Measurements from ENCODE around the gene TMEM184A. TPM values are rescaled to one million over a fixed set of nuclear protein-coding genes. Genes with fewer than 3 reads are reported as not detected.

The TMEM184A gene
- total and polyA plus RNA-seq, 2 of the 13 experiments (the other 11 are each of a cell fraction or from before 2014, with no cell fraction given): 9.5 to 20.4 TPM

DNA sequence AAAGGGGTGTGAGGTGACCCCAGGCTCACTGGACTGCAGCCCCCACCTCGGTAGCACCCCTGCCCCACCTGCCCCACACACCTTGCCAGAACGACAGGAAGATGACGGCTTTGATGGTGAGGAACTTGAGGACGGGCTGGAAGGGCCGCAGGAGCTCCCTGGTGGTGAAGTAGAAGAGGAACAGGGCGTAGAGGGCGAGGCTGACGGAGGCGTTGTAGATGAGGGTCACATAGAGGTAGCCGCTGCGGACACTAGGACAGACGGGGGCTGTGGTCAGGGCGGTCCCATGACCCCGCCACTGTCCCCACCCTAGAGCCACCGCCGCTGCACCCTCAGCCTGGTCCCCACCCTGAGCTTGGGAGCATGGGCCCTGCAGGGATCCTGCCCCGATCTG, 7.6 kb downstream of the TMEM184A start:
- BruUV-seq (replicated peaks): no TSS peak
- peaks cover 5 to 10% of the 10 kb centered on the region in 2 experiments; a peak in 3 of 5 replicates for H3K36me3 ChIP-seq (replicated peaks in 1 of 2; ENCODE audit: control insufficient read depth in 1 of 2, insufficient read depth in 2 of 2, low read length in 2 of 2)
- no peaks in the 10 kb centered on the region for H3K27me3 ChIP-seq (ENCODE audit: control insufficient read depth in 1 of 2, insufficient read depth in 2 of 2, low read length in 2 of 2)
- no peaks in the 10 kb centered on the region for H3K79me2 ChIP-seq (ENCODE audit: insufficient read depth, low read length)
- H3K27ac ChIP-seq (ENCODE audit: extremely low read length, insufficient read depth, low read length): no peak overlapping the region
- H3K9ac ChIP-seq (ENCODE audit: insufficient read depth, low read depth, low read length): no peak overlapping the region
- DNase-seq (ENCODE audit: low spot score) (no peak), ATAC-seq (no peak), FAIRE-seq (no peak)
- POLR2A ChIA-PET: no interaction called here
- CTCF ChIA-PET (ENCODE audit: low intra/inter-chr PET ratio, low total read pairs): no interaction called here
- intact Hi-C loops (cut with micrococcal nuclease; ENCODE audit: unreplicated experiment) (no loop called here), in situ Hi-C loops (cut with HindIII; ENCODE audit: extremely low pct_ligation_motif_present, low pct_unique_long_range_greater_than_20kb) (no loop called here)
- no peaks in the 10 kb centered on the region for H3K4me1 ChIP-seq (ENCODE audit: insufficient read depth, low read length)
- H3K4me2 ChIP-seq (ENCODE audit: low read depth, low read length): no peak overlapping the region
- no peaks in the 10 kb centered on the region for H3K9me3 ChIP-seq (ENCODE audit: low read length)
- H4K20me1 ChIP-seq (ENCODE audit: insufficient read depth, low read length): no peaks in the 10 kb centered on the region
- WGBS (ENCODE audit: low lambda C conversion rate): 92% methylated on average over 17 of the region's 17 CpGs
- no peak overlapping the region for H3K4me3 ChIP-seq (replicated peaks in 1 of 3; ENCODE audit: insufficient read depth in 1 of 3, low read depth in 2 of 3, low read length in 3 of 3)
- H2AFZ ChIP-seq (ENCODE audit: low read length): no peak overlapping the region
- TF ChIP-seq ZNF225 (CRISPR knock-in tag; IDR thresholded peaks at IDR 0.05) (no peak), MZF1 (CRISPR knock-in tag; IDR thresholded peaks at IDR 0.05; ENCODE audit: borderline replicate concordance) (no peak), MBNL3 (CRISPR knock-in tag; conservative IDR thresholded peaks at IDR 0.05) (no peak), STAG1 (CRISPR knock-in tag; IDR thresholded peaks at IDR 0.05) (no peak), ERF (CRISPR knock-in tag; IDR thresholded peaks at IDR 0.05) (no peak), PRMT3 (CRISPR knock-in tag; IDR thresholded peaks at IDR 0.05; ENCODE audit: borderline replicate concordance, low read depth) (no peak)
- TF ChIP-seq, protein P1, sequence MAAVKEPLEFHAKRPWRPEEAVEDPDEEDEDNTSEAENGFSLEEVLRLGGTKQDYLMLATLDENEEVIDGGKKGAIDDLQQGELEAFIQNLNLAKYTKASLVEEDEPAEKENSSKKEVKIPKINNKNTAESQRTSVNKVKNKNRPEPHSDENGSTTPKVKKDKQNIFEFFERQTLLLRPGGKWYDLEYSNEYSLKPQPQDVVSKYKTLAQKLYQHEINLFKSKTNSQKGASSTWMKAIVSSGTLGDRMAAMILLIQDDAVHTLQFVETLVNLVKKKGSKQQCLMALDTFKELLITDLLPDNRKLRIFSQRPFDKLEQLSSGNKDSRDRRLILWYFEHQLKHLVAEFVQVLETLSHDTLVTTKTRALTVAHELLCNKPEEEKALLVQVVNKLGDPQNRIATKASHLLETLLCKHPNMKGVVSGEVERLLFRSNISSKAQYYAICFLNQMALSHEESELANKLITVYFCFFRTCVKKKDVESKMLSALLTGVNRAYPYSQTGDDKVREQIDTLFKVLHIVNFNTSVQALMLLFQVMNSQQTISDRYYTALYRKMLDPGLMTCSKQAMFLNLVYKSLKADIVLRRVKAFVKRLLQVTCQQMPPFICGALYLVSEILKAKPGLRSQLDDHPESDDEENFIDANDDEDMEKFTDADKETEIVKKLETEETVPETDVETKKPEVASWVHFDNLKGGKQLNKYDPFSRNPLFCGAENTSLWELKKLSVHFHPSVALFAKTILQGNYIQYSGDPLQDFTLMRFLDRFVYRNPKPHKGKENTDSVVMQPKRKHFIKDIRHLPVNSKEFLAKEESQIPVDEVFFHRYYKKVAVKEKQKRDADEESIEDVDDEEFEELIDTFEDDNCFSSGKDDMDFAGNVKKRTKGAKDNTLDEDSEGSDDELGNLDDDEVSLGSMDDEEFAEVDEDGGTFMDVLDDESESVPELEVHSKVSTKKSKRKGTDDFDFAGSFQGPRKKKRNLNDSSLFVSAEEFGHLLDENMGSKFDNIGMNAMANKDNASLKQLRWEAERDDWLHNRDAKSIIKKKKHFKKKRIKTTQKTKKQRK (IDR thresholded peaks at IDR 0.05; ENCODE audit: low read length): no peak
- TF ChIP-seq, protein P2, sequence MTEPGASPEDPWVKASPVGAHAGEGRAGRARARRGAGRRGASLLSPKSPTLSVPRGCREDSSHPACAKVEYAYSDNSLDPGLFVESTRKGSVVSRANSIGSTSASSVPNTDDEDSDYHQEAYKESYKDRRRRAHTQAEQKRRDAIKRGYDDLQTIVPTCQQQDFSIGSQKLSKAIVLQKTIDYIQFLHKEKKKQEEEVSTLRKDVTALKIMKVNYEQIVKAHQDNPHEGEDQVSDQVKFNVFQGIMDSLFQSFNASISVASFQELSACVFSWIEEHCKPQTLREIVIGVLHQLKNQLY (CRISPR knock-in tag; IDR thresholded peaks at IDR 0.05): no peak
- TF ChIP-seq, protein P3, sequence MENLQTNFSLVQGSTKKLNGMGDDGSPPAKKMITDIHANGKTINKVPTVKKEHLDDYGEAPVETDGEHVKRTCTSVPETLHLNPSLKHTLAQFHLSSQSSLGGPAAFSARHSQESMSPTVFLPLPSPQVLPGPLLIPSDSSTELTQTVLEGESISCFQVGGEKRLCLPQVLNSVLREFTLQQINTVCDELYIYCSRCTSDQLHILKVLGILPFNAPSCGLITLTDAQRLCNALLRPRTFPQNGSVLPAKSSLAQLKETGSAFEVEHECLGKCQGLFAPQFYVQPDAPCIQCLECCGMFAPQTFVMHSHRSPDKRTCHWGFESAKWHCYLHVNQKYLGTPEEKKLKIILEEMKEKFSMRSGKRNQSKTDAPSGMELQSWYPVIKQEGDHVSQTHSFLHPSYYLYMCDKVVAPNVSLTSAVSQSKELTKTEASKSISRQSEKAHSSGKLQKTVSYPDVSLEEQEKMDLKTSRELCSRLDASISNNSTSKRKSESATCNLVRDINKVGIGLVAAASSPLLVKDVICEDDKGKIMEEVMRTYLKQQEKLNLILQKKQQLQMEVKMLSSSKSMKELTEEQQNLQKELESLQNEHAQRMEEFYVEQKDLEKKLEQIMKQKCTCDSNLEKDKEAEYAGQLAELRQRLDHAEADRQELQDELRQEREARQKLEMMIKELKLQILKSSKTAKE (CRISPR knock-in tag; IDR thresholded peaks at IDR 0.05; ENCODE audit: borderline replicate concordance): no peak
- TF ChIP-seq, protein P4, sequence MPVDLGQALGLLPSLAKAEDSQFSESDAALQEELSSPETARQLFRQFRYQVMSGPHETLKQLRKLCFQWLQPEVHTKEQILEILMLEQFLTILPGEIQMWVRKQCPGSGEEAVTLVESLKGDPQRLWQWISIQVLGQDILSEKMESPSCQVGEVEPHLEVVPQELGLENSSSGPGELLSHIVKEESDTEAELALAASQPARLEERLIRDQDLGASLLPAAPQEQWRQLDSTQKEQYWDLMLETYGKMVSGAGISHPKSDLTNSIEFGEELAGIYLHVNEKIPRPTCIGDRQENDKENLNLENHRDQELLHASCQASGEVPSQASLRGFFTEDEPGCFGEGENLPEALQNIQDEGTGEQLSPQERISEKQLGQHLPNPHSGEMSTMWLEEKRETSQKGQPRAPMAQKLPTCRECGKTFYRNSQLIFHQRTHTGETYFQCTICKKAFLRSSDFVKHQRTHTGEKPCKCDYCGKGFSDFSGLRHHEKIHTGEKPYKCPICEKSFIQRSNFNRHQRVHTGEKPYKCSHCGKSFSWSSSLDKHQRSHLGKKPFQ (CRISPR knock-in tag; IDR thresholded peaks at IDR 0.05; ENCODE audit: insufficient replicate concordance): no peak
- TF ChIP-seq, protein P5, sequence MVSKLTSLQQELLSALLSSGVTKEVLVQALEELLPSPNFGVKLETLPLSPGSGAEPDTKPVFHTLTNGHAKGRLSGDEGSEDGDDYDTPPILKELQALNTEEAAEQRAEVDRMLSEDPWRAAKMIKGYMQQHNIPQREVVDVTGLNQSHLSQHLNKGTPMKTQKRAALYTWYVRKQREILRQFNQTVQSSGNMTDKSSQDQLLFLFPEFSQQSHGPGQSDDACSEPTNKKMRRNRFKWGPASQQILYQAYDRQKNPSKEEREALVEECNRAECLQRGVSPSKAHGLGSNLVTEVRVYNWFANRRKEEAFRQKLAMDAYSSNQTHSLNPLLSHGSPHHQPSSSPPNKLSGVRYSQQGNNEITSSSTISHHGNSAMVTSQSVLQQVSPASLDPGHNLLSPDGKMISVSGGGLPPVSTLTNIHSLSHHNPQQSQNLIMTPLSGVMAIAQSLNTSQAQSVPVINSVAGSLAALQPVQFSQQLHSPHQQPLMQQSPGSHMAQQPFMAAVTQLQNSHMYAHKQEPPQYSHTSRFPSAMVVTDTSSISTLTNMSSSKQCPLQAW (CRISPR knock-in tag; IDR thresholded peaks at IDR 0.05): no peak
- TF ChIP-seq, protein P6, sequence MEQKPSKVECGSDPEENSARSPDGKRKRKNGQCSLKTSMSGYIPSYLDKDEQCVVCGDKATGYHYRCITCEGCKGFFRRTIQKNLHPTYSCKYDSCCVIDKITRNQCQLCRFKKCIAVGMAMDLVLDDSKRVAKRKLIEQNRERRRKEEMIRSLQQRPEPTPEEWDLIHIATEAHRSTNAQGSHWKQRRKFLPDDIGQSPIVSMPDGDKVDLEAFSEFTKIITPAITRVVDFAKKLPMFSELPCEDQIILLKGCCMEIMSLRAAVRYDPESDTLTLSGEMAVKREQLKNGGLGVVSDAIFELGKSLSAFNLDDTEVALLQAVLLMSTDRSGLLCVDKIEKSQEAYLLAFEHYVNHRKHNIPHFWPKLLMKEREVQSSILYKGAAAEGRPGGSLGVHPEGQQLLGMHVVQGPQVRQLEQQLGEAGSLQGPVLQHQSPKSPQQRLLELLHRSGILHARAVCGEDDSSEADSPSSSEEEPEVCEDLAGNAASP (CRISPR knock-in tag; IDR thresholded peaks at IDR 0.05; ENCODE audit: borderline replicate concordance): no peak

Data from HepG2 (cell line).